Hepatocyte (in vitro differentiated cells): ENCODE measurements around the gene SH3RF3. TPM values are rescaled to one million over a fixed set of nuclear protein-coding genes. Genes with fewer than 3 reads are reported as not detected.

ENCODE experiments used
- DNase-seq: peaks from one replicate; pipeline ENCODE4 v3.0.0-alpha.2; 2016; ENCODE audit warnings: low spot score
- H2AFZ ChIP-seq: fragments of 200-600 bp; sonication (generic); 2 replicates; pipeline ENCODE4 v1.6.0; 2016; ENCODE audit warnings: antibody characterized with exemption, mild to moderate bottlenecking
- H3K27ac ChIP-seq: fragments of 200-600 bp; sonication (generic); 2 replicates; pipeline ENCODE4 v1.5.1; 2016; ENCODE audit warnings: mild to moderate bottlenecking
- H3K27me3 ChIP-seq: fragments of 200-600 bp; sonication (generic); 2 replicates; pipeline ENCODE4 v1.6.1; 2016
- H3K36me3 ChIP-seq: fragments of 200-600 bp; sonication (generic); replicated peaks from 2 replicates; pipeline ENCODE4 v1.5.1; 2016; ENCODE audit warnings: low read depth; ENCODE audit not compliant: insufficient read depth
- H3K4me1 ChIP-seq: fragments of 200-600 bp; sonication (generic); 2 replicates; pipeline ENCODE4 v1.5.1; 2016; ENCODE audit warnings: mild to moderate bottlenecking, moderate library complexity; ENCODE audit not compliant: insufficient read depth
- H3K4me2 ChIP-seq: fragments of 200-600 bp; sonication (generic); 2 replicates; pipeline ENCODE4 v1.6.0; 2016
- H3K4me3 ChIP-seq: fragments of 200-600 bp; sonication (generic); 2 replicates; pipeline ENCODE4 v1.5.1; 2016; ENCODE audit warnings: mild to moderate bottlenecking
- H3K79me2 ChIP-seq: fragments of 200-600 bp; sonication (generic); 2 replicates; pipeline ENCODE4 v1.6.0; 2017; ENCODE audit warnings: mild to moderate bottlenecking
- H3K9me2 ChIP-seq: fragments of 200-600 bp; sonication (generic); replicated peaks from 2 replicates; pipeline ENCODE4 v1.6.0; 2017; ENCODE audit warnings: mild to moderate bottlenecking; ENCODE audit not compliant: insufficient read depth
- H3K9me3 ChIP-seq: fragments of 200-600 bp; sonication (generic); 2 replicates; pipeline ENCODE4 v1.5.1; 2016; ENCODE audit warnings: low read depth, mild to moderate bottlenecking
- H4K20me1 ChIP-seq: fragments of 200-600 bp; sonication (generic); 2 replicates; pipeline ENCODE4 v1.6.0; 2016; ENCODE audit warnings: mild to moderate bottlenecking; ENCODE audit not compliant: insufficient read depth, poor library complexity, severe bottlenecking
- EZH2 ChIP-seq: fragments of 200-600 bp; sonication (generic); IDR thresholded peaks from 2 replicates; pipeline ENCODE4 v1.6.1; 2016; ENCODE audit warnings: antibody characterized with exemption, mild to moderate bottlenecking, borderline replicate concordance
- EZH2phosphoT487 ChIP-seq: fragments of 200-600 bp; sonication (generic); IDR thresholded peaks from one replicate; pipeline ENCODE4 v1.6.1; 2018; ENCODE audit warnings: antibody characterized with exemption, mild to moderate bottlenecking, low read depth, moderate library complexity; ENCODE audit not compliant: unreplicated experiment, severe bottlenecking
- WGBS: methylation state at CpG from one replicate; pipeline ENCODE4 v1.1.6; 2016; ENCODE audit warnings: low lambda C conversion rate; ENCODE audit errors: missing lambda C conversion rate; 5-methylcytosine and 5-hydroxymethylcytosine counted together
- polyA plus RNA-seq: library from polyadenylated mRNA; unstranded; fragments of >200 nt; fragmentation: Nextera tagmentation; extraction: Ambion mirVana; gene quantifications from 2 replicates; pipeline ENCODE4 v1.2.1, GENCODE V29; 2016
- total RNA-seq: library from RNA; depleted of rRNA; stranded (reverse); fragments of >200 nt; gene quantifications from 2 replicates; pipeline ENCODE4 v1.2.3, GENCODE V29; 2014
- TF ChIP-seq, protein P1 (sequence below): fragments of 200-600 bp; sonication (generic); IDR thresholded peaks from 2 replicates; pipeline ENCODE4 v1.5.1; 2016; ENCODE audit warnings: antibody characterized with exemption, mild to moderate bottlenecking; ENCODE audit not compliant: poor library complexity

Gene SH3RF3
- total and polyA plus RNA-seq, 2 experiments from 2014 or later, result 1.9 to 2.1 TPM

DNA sequence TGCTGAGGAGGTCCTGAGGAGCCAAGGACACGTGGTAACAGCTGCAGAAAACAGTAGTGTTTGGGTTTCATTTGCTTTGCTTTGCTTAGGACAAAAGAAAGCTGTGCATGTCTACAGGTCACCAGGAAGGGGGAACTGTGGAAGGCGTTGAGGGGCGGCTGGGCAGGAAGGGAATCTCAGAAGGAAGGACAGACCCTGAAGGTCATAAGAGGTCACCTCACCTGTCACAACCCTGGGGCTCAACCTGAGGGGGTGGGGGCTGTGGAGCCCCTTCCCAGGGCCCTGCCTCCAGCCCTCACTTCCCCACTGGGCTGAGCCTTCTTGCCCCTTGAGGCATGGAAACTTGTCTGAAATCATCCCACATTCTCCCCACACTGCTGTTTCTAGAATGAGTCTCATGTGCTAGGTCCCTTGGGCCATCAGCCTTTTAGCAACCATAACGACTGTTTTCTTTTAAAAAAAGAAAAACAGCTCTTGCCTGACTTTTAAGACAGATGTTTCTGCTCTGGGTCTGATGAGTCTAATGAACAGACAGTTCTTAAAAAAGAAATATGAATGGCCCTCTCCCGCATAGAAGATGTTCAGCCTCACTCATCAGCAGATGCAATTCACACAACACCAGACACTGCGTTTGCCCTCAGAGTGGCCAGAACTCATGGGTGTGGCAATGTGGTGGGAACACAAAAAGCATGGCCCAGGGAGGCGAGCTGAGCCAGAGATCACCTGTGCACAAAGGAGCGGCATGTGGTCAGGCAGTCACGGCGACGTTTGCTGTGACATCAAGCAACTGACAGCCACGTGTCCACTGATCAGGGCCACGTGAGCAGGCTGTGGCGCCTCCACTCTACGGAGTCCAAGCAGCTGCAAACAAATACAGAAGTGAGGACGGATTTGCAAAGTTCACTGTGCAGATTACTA is 400.8 kb downstream of the SH3RF3 start:
- no peak overlapping the region for H3K4me2 ChIP-seq
- WGBS, result 86% methylated on average over 16 of the region's 16 CpGs
- H3K4me3 ChIP-seq, result no peak overlapping the region
- no peaks in the 10 kb centered on the region for H3K9me3 ChIP-seq
- H3K9me2 ChIP-seq, result no peaks in the 10 kb centered on the region
- no peaks in the 10 kb centered on the region for H3K36me3 ChIP-seq
- TF ChIP-seq EZH2phosphoT487 (no peak), EZH2 (no peak)
- TF ChIP-seq, protein P1, sequence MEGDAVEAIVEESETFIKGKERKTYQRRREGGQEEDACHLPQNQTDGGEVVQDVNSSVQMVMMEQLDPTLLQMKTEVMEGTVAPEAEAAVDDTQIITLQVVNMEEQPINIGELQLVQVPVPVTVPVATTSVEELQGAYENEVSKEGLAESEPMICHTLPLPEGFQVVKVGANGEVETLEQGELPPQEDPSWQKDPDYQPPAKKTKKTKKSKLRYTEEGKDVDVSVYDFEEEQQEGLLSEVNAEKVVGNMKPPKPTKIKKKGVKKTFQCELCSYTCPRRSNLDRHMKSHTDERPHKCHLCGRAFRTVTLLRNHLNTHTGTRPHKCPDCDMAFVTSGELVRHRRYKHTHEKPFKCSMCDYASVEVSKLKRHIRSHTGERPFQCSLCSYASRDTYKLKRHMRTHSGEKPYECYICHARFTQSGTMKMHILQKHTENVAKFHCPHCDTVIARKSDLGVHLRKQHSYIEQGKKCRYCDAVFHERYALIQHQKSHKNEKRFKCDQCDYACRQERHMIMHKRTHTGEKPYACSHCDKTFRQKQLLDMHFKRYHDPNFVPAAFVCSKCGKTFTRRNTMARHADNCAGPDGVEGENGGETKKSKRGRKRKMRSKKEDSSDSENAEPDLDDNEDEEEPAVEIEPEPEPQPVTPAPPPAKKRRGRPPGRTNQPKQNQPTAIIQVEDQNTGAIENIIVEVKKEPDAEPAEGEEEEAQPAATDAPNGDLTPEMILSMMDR, result no peak
- H3K27ac ChIP-seq, result no peak overlapping the region
- peaks cover under 1% of the 10 kb centered on the region for H3K4me1 ChIP-seq
- H3K27me3 ChIP-seq, result no peaks in the 10 kb centered on the region
- no peak for DNase-seq
- no peaks in the 10 kb centered on the region for H3K79me2 ChIP-seq
- H4K20me1 ChIP-seq, result no peaks in the 10 kb centered on the region
- no peak overlapping the region for H2AFZ ChIP-seq

DNA sequence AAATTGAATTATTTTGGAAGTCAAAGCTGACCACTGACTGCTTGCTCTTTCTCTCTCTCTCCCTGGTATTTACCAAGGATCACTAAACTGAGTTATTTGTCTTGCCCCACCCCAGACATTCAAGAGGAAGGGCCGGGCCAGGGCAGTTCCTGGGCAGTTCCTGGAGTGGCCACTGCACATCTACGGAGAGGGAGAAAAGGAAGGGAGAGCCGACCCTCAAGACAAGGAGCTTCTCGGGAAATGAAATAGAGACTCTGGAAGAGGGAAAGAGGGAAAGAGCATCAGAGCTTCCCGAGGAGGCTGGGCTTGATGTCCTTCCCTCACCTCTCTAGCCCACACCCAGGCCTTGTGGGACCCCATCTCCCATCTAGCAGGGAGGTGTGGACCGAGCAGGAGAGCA is 401.7 kb downstream of the SH3RF3 start:
- no peaks in the 10 kb centered on the region for H3K9me2 ChIP-seq
- no peak overlapping the region for H3K4me2 ChIP-seq
- 80% methylated on average over 6 of the region's 6 CpGs for WGBS
- H3K79me2 ChIP-seq, result no peaks in the 10 kb centered on the region
- H3K4me3 ChIP-seq, result no peak overlapping the region
- DNase-seq, result no peak
- TF ChIP-seq, protein P1, result no peak
- TF ChIP-seq EZH2 (no peak), EZH2phosphoT487 (no peak)
- no peaks in the 10 kb centered on the region for H4K20me1 ChIP-seq
- no peaks in the 10 kb centered on the region for H3K27me3 ChIP-seq
- H3K4me1 ChIP-seq, result peaks cover 10% of the 10 kb centered on the region
- no peak overlapping the region for H3K27ac ChIP-seq
- H2AFZ ChIP-seq, result no peak overlapping the region
- H3K9me3 ChIP-seq, result no peaks in the 10 kb centered on the region
- H3K36me3 ChIP-seq, result no peaks in the 10 kb centered on the region

DNA sequence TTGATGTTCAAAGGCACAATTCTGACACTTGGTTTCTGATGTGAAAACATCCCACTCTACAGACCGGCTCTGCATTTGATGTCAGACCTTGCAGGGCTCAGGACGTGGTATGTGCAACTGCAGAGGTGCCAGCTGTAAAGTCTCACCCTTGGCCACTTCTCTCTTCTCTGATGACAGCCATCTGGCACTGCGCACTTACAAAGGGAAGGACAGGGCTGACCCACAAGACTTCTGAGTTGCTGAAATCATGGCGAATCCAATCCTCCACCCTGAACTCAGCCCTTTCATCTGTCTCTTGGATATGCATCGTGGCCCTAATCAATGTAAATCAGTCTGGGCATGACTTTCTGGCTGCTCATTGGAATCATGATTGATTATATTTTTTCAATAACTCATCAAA is 402.2 kb downstream of the SH3RF3 start:
- no peak for DNase-seq
- Histone ChIP-seq H3K27me3 (no peaks in the 10 kb centered on the region), H3K79me2 (no peaks in the 10 kb centered on the region), H4K20me1 (no peaks in the 10 kb centered on the region), H3K36me3 (no peaks in the 10 kb centered on the region), H3K9me2 (no peaks in the 10 kb centered on the region), H3K4me2 (no peak overlapping the region), H3K9me3 (no peaks in the 10 kb centered on the region), H3K4me3 (no peak overlapping the region), H3K27ac (no peak overlapping the region), H3K4me1 (peaks cover 11% of the 10 kb centered on the region), H2AFZ (no peak overlapping the region)
- TF ChIP-seq EZH2phosphoT487 (no peak), EZH2 (no peak)
- TF ChIP-seq, protein P1, result no peak
- WGBS, result 96% methylated on average over 5 of the region's 5 CpGs
